ENCODE measurements around the gene FOXL1. TPM values are rescaled to one million over a fixed set of nuclear protein-coding genes. Genes with fewer than 3 reads are reported as not detected.

Gene FOXL1
- total and polyA plus RNA-seq, 9 of the 15 experiments (the other 6 are each of a cell fraction or from before 2014, with no cell fraction given): not detected

DNA sequence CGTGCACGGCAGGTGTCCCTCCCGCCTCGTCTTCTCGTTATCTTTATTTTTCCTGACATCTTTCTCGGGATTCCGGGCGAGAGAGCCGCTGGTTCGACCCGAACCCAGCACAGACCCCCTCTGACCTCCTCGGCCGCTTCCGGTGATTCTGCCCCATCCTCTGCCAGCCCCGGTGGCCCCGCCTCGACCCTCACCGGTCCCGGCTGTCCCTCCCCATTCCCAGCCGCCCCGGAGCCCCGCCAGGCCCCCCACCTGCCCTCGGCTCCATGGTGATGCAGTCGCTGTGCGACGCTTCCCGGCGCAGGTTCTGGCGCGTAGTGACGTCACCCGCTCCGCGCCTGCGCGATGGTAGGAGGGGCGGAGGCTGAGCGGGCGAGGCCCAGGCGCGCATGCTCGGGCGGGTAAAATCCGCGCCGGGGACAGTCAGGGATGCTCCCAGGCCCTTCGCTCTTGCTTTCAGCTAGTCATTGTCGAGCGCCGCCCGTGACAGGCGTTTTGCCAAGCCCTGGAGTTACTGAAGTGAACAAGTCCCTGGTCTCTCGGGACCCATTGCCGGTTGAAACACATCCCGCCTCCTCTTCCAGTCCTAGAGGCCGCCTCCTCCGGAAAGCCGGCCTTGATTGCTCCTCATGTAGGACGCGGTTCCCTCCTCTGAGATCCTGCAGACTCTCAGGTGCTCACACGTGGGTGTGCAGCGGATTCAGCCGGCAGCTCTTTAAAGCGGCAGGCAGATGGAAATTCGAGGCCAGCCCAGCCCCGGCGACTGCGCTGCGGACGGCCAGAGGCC lies 23.2 kb upstream of the FOXL1 start, which contains the start of gene MTHFSD (continued):
- TF ChIP-seq YY1 (IDR thresholded peaks at IDR 0.05; ENCODE audit: borderline replicate concordance in 1 of 3, control insufficient read depth in 1 of 3, extremely low read depth in 1 of 3, insufficient read depth in 3 of 3, insufficient read length in 1 of 3, insufficient replicate concordance in 2 of 3, low read depth in 1 of 3, low read length in 2 of 3) (peak in 2 of 3 experiments; percentile 47 to 74), MAX (CRISPR knock-in tag; IDR thresholded peaks at IDR 0.05) (peak; percentile 22; the same call in 1 of the 2 replicates), SRSF7 (optimal IDR thresholded peaks at IDR 0.05; ENCODE audit: low read depth, low read length) (no peak), BDP1 (IDR thresholded peaks at IDR 0.05; ENCODE audit: insufficient read depth, insufficient read length) (no peak), ZNF175 (CRISPR knock-in tag; IDR thresholded peaks at IDR 0.05; ENCODE audit: low read depth) (peak; percentile 39; the same call in 1 of the 2 replicates), GMEB1 (CRISPR knock-in tag; IDR thresholded peaks at IDR 0.05) (peak; percentile 65), SIX5 (IDR thresholded peaks at IDR 0.05; ENCODE audit: borderline replicate concordance in 1 of 2, insufficient read depth in 1 of 2, low read depth in 1 of 2, low read length in 2 of 2) (0 out of 4 replicates have a peak, but pooled peaks of 1 of the 2 experiments have one; percentile 15), ZKSCAN8 (CRISPR knock-in tag; IDR thresholded peaks at IDR 0.05) (no peak)
- TF ChIP-seq, protein P1, sequence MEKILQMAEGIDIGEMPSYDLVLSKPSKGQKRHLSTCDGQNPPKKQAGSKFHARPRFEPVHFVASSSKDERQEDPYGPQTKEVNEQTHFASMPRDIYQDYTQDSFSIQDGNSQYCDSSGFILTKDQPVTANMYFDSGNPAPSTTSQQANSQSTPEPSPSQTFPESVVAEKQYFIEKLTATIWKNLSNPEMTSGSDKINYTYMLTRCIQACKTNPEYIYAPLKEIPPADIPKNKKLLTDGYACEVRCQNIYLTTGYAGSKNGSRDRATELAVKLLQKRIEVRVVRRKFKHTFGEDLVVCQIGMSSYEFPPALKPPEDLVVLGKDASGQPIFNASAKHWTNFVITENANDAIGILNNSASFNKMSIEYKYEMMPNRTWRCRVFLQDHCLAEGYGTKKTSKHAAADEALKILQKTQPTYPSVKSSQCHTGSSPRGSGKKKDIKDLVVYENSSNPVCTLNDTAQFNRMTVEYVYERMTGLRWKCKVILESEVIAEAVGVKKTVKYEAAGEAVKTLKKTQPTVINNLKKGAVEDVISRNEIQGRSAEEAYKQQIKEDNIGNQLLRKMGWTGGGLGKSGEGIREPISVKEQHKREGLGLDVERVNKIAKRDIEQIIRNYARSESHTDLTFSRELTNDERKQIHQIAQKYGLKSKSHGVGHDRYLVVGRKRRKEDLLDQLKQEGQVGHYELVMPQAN (IDR thresholded peaks at IDR 0.05; ENCODE audit: borderline replicate concordance): peak; percentile 56; the same call in 1 of the 2 replicates
- TF ChIP-seq, protein P2, sequence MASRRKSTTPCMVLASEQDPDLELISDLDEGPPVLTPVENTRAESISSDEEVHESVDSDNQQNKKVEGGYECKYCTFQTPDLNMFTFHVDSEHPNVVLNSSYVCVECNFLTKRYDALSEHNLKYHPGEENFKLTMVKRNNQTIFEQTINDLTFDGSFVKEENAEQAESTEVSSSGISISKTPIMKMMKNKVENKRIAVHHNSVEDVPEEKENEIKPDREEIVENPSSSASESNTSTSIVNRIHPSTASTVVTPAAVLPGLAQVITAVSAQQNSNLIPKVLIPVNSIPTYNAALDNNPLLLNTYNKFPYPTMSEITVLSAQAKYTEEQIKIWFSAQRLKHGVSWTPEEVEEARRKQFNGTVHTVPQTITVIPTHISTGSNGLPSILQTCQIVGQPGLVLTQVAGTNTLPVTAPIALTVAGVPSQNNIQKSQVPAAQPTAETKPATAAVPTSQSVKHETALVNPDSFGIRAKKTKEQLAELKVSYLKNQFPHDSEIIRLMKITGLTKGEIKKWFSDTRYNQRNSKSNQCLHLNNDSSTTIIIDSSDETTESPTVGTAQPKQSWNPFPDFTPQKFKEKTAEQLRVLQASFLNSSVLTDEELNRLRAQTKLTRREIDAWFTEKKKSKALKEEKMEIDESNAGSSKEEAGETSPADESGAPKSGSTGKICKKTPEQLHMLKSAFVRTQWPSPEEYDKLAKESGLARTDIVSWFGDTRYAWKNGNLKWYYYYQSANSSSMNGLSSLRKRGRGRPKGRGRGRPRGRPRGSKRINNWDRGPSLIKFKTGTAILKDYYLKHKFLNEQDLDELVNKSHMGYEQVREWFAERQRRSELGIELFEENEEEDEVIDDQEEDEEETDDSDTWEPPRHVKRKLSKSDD (conservative IDR thresholded peaks at IDR 0.05; ENCODE audit: low read length): no peak
- TF ChIP-seq, protein P3, sequence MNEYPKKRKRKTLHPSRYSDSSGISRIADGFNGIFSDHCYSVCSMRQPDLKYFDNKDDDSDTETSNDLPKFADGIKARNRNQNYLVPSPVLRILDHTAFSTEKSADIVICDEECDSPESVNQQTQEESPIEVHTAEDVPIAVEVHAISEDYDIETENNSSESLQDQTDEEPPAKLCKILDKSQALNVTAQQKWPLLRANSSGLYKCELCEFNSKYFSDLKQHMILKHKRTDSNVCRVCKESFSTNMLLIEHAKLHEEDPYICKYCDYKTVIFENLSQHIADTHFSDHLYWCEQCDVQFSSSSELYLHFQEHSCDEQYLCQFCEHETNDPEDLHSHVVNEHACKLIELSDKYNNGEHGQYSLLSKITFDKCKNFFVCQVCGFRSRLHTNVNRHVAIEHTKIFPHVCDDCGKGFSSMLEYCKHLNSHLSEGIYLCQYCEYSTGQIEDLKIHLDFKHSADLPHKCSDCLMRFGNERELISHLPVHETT (CRISPR knock-in tag; conservative IDR thresholded peaks at IDR 0.05 in 1 of 2, IDR thresholded peaks at IDR 0.05 in 1 of 2): peak in 1 of 2 experiments; percentile 66; a peak in 1 of 4 replicates

Measured in K562 (cell line).